ENCODE measurements around the gene NSMF. TPM values are rescaled to one million over a fixed set of nuclear protein-coding genes. Genes with fewer than 3 reads are reported as not detected.

The NSMF gene
- total and polyA plus RNA-seq, 10 donors = 21.8 to 49.3 (median 26.1) TPM

- Histone ChIP-seq H3K9me3 (no peaks in the 10 kb centered on the region), H3K27ac (no peak overlapping the region), H3K4me3 (peak overlapping the region in 1 of 8 donors; percentile 48), H3K36me3 (no peaks in the 10 kb centered on the region), H3K4me1 (peaks cover 0 to 37% (median 5%) of the 10 kb centered on the region in 6 donors), H3K27me3 (replicated peaks in 1 of 7) (peaks cover 0 to 51% (median 0%) of the 10 kb centered on the region in 7 donors)
- 73 to 85% (median 81%) methylated on average over 20 to 27 of the region's 27 CpGs for WGBS, 5 donors
- intact Hi-C loops (cut with DNase I; ENCODE audit: low total_unique reads) = no loop called here
- TF ChIP-seq POLR2AphosphoS5 (IDR thresholded peaks at IDR 0.05) = no peak
- TF ChIP-seq CTCF (IDR thresholded peaks at IDR 0.05 in 8 of 11, conservative IDR thresholded peaks at IDR 0.05 in 3 of 11) = no peak
- TF ChIP-seq POLR2A (IDR thresholded peaks at IDR 0.05) = no peak
- DNase-seq = peak; percentile 66
Measured at GRCh38 chr9:137430723-137431415, 28.3 kb downstream of the NSMF start.

- Histone ChIP-seq H3K27ac (no peak overlapping the region), H3K9me3 (no peaks in the 10 kb centered on the region), H3K36me3 (no peaks in the 10 kb centered on the region), H3K4me1 (peaks cover 0 to 34% (median 5%) of the 10 kb centered on the region in 6 donors), H3K4me3 (peak overlapping the region in 1 of 8 donors; percentile 48), H3K27me3 (replicated peaks in 1 of 7) (peaks cover 0 to 43% (median 0%) of the 10 kb centered on the region in 7 donors)
- TF ChIP-seq POLR2A (IDR thresholded peaks at IDR 0.05) (no peak), CTCF (IDR thresholded peaks at IDR 0.05 in 8 of 11, conservative IDR thresholded peaks at IDR 0.05 in 3 of 11) (no peak), POLR2AphosphoS5 (IDR thresholded peaks at IDR 0.05) (peak in 1 of 3 donors; percentile 30)
- intact Hi-C loops (cut with DNase I; ENCODE audit: low total_unique reads) = no loop called here
- 47 to 74% (median 61%) methylated on average over 25 to 34 of the region's 34 CpGs for WGBS, 5 donors
- DNase-seq = peak; percentile 81
Measured at GRCh38 chr9:137429974-137430722, 29.0 kb downstream of the NSMF start.

DNA sequence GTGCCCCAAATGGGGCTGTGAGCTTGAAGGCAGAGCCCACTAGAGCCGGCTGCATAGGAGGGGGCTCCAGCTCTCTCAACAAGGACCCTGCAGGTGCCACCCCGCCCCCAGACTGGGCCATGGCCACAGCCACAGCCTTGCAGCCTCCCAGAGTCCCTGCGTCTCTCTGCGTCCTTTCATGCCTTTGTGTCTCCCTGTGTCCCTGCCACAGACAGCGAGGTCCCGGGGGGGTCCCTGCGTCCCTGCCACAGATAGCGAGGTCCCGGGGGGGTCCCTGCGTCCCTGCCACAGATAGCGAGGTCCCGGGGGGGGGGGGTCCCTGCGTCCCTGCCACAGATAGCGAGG lies 29.6 kb downstream of the NSMF start:
- TF ChIP-seq POLR2AphosphoS5 (IDR thresholded peaks at IDR 0.05) = no peak
- TF ChIP-seq POLR2A (IDR thresholded peaks at IDR 0.05) = no peak
- no peak for TF ChIP-seq CTCF (IDR thresholded peaks at IDR 0.05 in 8 of 11, conservative IDR thresholded peaks at IDR 0.05 in 3 of 11)

More for the DNA sequence above, 29.6 kb downstream of the NSMF start:
- peak overlapping the region in 1 of 8 donors; percentile 21 for H3K4me3 ChIP-seq
- no peaks in the 10 kb centered on the region for H3K9me3 ChIP-seq
- no peak overlapping the region for H3K27ac ChIP-seq
- no peaks in the 10 kb centered on the region for H3K36me3 ChIP-seq
- 69 to 85% (median 72%) methylated on average over 9 to 14 of the region's 14 CpGs for WGBS, 5 donors
- DNase-seq = no peak
- intact Hi-C loops (cut with DNase I; ENCODE audit: low total_unique reads) = no loop called here
- peaks cover 0 to 36% (median 8%) of the 10 kb centered on the region in 6 donors for H3K4me1 ChIP-seq
- peaks cover 0 to 37% (median 0%) of the 10 kb centered on the region in 7 donors for H3K27me3 ChIP-seq (replicated peaks in 1 of 7)
